Measurements from ENCODE around the gene ERC2.

The ERC2 gene

DNA sequence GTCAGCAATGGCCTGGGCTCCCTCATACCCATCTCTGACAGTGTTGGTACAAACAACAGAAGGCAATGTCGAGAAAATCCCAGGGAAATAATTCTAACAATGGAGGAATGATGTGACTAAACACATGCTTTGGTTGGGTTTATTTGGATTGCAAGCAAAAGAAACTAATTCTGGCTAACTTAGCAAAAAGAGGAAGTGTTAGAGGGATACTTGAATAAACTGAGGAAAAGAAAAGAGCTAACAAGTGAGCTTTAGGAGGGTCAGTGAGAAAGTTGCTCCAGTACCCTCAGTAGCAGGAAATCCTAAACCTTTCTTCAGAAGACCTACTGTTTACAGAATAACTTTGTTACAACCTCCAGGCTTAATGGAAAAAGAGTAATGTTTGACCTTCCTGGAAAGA is 716.5 kb downstream of the ERC2 start:
- 100% methylated on average over 1 of the region's 1 CpG for WGBS, 2 experiments (ENCODE audit: insufficient coverage in 2 of 2)
- no peak overlapping the region for H3K27ac ChIP-seq (ENCODE audit: low read depth, low read length, severe bottlenecking)
- no peak overlapping the region for H3K4me3 ChIP-seq (ENCODE audit: extremely low read depth, insufficient read depth, low read length, poor library complexity, severe bottlenecking)
- H3K36me3 ChIP-seq (ENCODE audit: control insufficient read depth, insufficient read depth, low read length), result no peaks in the 10 kb centered on the region
- no peaks in the 10 kb centered on the region for H3K4me1 ChIP-seq (ENCODE audit: control insufficient read depth, insufficient read depth, low read length, poor library complexity, severe bottlenecking)
- H3K9me3 ChIP-seq (ENCODE audit: control insufficient read depth, low read length), result no peaks in the 10 kb centered on the region

DNA sequence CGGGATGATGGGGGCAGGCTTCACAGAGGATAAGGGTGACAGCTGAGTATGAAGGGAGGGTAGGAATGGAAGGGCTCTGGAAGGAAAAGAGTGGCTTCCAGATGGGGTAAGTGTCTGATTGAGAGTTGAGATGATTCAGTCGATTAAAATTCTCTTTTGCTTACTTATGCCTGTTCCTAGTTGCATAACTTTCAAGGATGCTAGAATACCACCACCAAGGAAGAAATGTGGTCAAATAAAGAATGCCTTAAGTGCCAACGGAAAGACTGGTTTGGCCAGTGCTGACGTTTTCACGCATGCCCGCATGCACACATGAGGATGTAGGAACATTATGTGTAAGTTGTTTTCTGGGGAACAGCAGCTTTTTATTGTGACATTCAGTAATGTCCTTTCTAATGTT is 717.7 kb downstream of the ERC2 start:
- H3K9me3 ChIP-seq (ENCODE audit: control insufficient read depth, low read length), result no peaks in the 10 kb centered on the region
- no peak overlapping the region for H3K27ac ChIP-seq (ENCODE audit: low read depth, low read length, severe bottlenecking)
- no peak overlapping the region for H3K4me3 ChIP-seq (ENCODE audit: extremely low read depth, insufficient read depth, low read length, poor library complexity, severe bottlenecking)
- H3K36me3 ChIP-seq (ENCODE audit: control insufficient read depth, insufficient read depth, low read length), result no peaks in the 10 kb centered on the region
- 88 to 92% methylated on average over 5 of the region's 6 CpGs for WGBS, 2 experiments (ENCODE audit: insufficient coverage in 2 of 2)
- no peaks in the 10 kb centered on the region for H3K4me1 ChIP-seq (ENCODE audit: control insufficient read depth, insufficient read depth, low read length, poor library complexity, severe bottlenecking)

DNA sequence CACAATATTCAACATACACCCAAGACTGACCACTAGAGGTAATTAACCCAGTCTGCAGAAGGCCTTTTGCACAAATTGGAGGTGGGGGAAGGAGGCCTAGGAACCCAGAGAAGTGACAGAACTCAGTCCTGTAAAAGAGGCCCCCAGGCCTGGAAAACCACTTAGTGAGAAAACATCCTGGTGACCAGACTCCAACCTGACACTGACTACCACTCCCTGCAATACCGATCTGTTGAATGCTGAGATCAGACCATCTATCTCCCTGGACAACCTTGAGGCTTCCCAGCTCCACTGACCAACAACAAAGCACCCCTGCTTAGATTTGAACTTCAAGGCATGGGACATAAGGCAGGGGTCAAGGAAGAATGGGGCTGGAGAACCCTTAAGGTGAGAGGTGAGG is 719.2 kb downstream of the ERC2 start:
- WGBS, 2 experiments (ENCODE audit: insufficient coverage in 2 of 2), result 100% methylated on average over 1 of the region's 1 CpG; no CpG with 5 or more reads in 1 of the 2 experiments

DNA sequence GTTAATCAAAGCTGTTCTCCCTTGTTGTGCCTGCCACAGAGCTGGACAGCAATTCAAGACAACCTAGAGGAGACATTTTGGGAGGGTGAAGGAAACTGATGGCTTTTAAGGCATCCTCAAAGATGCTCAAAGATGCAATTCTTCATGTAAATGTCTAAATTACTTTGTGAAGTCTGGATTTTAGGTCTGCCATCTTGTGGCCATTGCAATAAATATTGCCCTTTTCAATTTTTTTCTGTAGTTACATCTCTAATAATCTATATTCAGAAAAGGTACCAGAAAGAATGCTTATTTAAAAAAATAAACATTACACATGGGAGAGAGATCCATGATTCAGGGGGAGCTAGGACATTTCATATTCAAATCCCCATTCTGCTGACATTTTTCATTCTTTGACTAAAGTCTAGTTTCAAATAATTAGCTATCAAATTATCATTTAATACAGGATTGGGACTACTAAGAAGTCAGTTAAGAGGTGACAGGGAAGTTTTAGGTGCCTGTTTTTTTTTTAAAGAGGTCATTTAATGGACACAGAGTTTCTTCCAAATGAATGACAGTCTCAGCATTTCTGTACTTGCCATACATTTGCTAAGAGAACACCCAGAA is 721.4 kb downstream of the ERC2 start:
- H3K36me3 ChIP-seq (ENCODE audit: control insufficient read depth, insufficient read depth, low read length), result no peaks in the 10 kb centered on the region
- H3K4me3 ChIP-seq (ENCODE audit: extremely low read depth, insufficient read depth, low read length, poor library complexity, severe bottlenecking), result no peak overlapping the region
- H3K9me3 ChIP-seq (ENCODE audit: control insufficient read depth, low read length), result no peaks in the 10 kb centered on the region

More for the DNA sequence above, 719.2 kb downstream of the ERC2 start:
- no peaks in the 10 kb centered on the region for H3K36me3 ChIP-seq (ENCODE audit: control insufficient read depth, insufficient read depth, low read length)
- H3K4me3 ChIP-seq (ENCODE audit: extremely low read depth, insufficient read depth, low read length, poor library complexity, severe bottlenecking), result no peak overlapping the region
- H3K27ac ChIP-seq (ENCODE audit: low read depth, low read length, severe bottlenecking), result no peak overlapping the region
- H3K4me1 ChIP-seq (ENCODE audit: control insufficient read depth, insufficient read depth, low read length, poor library complexity, severe bottlenecking), result no peaks in the 10 kb centered on the region
- H3K9me3 ChIP-seq (ENCODE audit: control insufficient read depth, low read length), result no peaks in the 10 kb centered on the region

GRCh38 chr3:55742832-55743136 is 725.5 kb downstream of the ERC2 start:
- Histone ChIP-seq H3K36me3 (ENCODE audit: control insufficient read depth, insufficient read depth, low read length) (no peaks in the 10 kb centered on the region), H3K4me3 (ENCODE audit: extremely low read depth, insufficient read depth, low read length, poor library complexity, severe bottlenecking) (no peak overlapping the region), H3K4me1 (ENCODE audit: control insufficient read depth, insufficient read depth, low read length, poor library complexity, severe bottlenecking) (no peaks in the 10 kb centered on the region), H3K9me3 (ENCODE audit: control insufficient read depth, low read length) (no peaks in the 10 kb centered on the region), H3K27ac (ENCODE audit: low read depth, low read length, severe bottlenecking) (no peak overlapping the region)
- WGBS, 2 experiments (ENCODE audit: insufficient coverage in 2 of 2), result 89 to 94% methylated on average over 2 of the region's 2 CpGs

More for the DNA sequence above, 721.4 kb downstream of the ERC2 start:
- Histone ChIP-seq H3K4me1 (ENCODE audit: control insufficient read depth, insufficient read depth, low read length, poor library complexity, severe bottlenecking) (no peaks in the 10 kb centered on the region), H3K27ac (ENCODE audit: low read depth, low read length, severe bottlenecking) (no peak overlapping the region)

DNA sequence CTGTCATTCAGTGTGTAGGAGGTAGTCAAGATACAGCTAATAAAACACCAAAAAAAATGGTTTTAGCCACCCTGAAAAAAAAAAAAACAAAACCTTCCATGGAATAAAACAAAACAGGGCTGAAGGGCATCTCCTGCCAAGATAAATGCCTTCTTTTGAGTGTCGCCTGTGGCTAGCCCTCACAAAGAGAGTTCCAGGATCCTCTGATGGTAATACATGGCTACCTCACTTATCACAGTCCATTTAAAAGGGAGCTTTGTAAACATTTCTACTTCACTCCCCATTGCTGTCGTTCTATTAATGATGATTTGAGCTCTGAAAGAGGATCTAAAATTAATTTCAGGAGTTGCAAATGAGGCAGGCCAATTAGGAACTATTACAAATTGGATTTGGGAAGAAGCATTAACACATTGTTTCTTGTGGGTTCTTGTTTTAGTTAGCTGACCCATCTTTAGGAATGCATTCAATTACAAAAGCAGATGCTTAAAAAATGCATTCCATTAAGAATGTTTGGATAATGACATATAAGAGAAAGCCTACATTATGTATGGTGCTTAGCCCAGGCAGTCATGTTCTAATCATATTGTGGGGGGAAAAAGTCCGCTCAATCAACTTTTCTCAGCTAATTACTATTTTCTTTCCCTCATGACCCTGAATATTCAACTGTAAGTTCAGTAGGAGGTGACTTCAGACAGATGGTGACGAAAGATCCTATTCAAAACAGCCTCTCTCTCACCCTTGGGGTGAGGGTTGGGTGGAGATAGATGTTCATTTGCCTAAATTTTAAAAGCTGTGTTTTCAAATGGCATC is 726.0 kb downstream of the ERC2 start:
- Histone ChIP-seq H3K9me3 (ENCODE audit: control insufficient read depth, low read length) (no peaks in the 10 kb centered on the region), H3K36me3 (ENCODE audit: control insufficient read depth, insufficient read depth, low read length) (no peaks in the 10 kb centered on the region)
- WGBS, 2 experiments (ENCODE audit: insufficient coverage in 2 of 2), result 50 to 100% methylated on average over 1 of the region's 4 CpGs

DNA sequence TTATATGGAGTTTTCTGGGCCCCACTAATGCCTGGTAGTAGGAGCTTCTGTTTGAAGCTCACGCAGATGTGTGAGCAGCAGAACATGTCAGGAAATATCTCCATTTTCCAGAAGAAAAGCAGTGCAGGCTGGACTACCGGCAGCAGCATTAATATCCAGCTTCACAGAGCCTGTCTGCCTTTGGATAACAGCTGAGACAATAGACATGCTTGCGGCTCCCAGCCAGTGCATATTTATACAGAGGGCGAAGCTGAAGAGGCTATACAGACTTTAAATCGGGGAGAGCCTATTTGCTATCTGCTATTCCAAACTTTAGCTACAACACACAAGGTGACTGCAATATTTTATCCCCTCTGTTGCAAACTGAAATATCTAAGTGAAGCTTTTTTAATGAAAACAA is 731.1 kb downstream of the ERC2 start:
- no peaks in the 10 kb centered on the region for H3K4me1 ChIP-seq (ENCODE audit: control insufficient read depth, insufficient read depth, low read length, poor library complexity, severe bottlenecking)
- no peak overlapping the region for H3K27ac ChIP-seq (ENCODE audit: low read depth, low read length, severe bottlenecking)
- no peaks in the 10 kb centered on the region for H3K36me3 ChIP-seq (ENCODE audit: control insufficient read depth, insufficient read depth, low read length)
- H3K9me3 ChIP-seq (ENCODE audit: control insufficient read depth, low read length), result no peaks in the 10 kb centered on the region
- H3K4me3 ChIP-seq (ENCODE audit: extremely low read depth, insufficient read depth, low read length, poor library complexity, severe bottlenecking), result no peak overlapping the region
- 85 to 87% methylated on average over 2 to 4 of the region's 5 CpGs for WGBS, 2 experiments (ENCODE audit: insufficient coverage in 2 of 2)

More for the DNA sequence above, 726.0 kb downstream of the ERC2 start:
- Histone ChIP-seq H3K4me3 (ENCODE audit: extremely low read depth, insufficient read depth, low read length, poor library complexity, severe bottlenecking) (no peak overlapping the region), H3K4me1 (ENCODE audit: control insufficient read depth, insufficient read depth, low read length, poor library complexity, severe bottlenecking) (no peaks in the 10 kb centered on the region), H3K27ac (ENCODE audit: low read depth, low read length, severe bottlenecking) (no peak overlapping the region)

GRCh38 chr3:55735976-55736375 is 732.3 kb downstream of the ERC2 start:
- Histone ChIP-seq H3K4me3 (ENCODE audit: extremely low read depth, insufficient read depth, low read length, poor library complexity, severe bottlenecking) (no peak overlapping the region), H3K27ac (ENCODE audit: low read depth, low read length, severe bottlenecking) (no peak overlapping the region), H3K36me3 (ENCODE audit: control insufficient read depth, insufficient read depth, low read length) (no peaks in the 10 kb centered on the region), H3K9me3 (ENCODE audit: control insufficient read depth, low read length) (no peaks in the 10 kb centered on the region), H3K4me1 (ENCODE audit: control insufficient read depth, insufficient read depth, low read length, poor library complexity, severe bottlenecking) (no peaks in the 10 kb centered on the region)
- 87 to 91% methylated on average over 3 of the region's 3 CpGs for whole genome bisulfite sequencing, 2 experiments (ENCODE audit: insufficient coverage in 2 of 2)

GRCh38 chr3:55731741-55732140 is 736.5 kb downstream of the ERC2 start:
- Histone ChIP-seq H3K4me3 (ENCODE audit: extremely low read depth, insufficient read depth, low read length, poor library complexity, severe bottlenecking) (no peak overlapping the region), H3K9me3 (ENCODE audit: control insufficient read depth, low read length) (no peaks in the 10 kb centered on the region), H3K4me1 (ENCODE audit: control insufficient read depth, insufficient read depth, low read length, poor library complexity, severe bottlenecking) (no peaks in the 10 kb centered on the region), H3K27ac (ENCODE audit: low read depth, low read length, severe bottlenecking) (no peak overlapping the region), H3K36me3 (ENCODE audit: control insufficient read depth, insufficient read depth, low read length) (no peaks in the 10 kb centered on the region)
- 40 to 100% methylated on average over 1 of the region's 3 CpGs for WGBS, 2 experiments (ENCODE audit: insufficient coverage in 2 of 2)

DNA sequence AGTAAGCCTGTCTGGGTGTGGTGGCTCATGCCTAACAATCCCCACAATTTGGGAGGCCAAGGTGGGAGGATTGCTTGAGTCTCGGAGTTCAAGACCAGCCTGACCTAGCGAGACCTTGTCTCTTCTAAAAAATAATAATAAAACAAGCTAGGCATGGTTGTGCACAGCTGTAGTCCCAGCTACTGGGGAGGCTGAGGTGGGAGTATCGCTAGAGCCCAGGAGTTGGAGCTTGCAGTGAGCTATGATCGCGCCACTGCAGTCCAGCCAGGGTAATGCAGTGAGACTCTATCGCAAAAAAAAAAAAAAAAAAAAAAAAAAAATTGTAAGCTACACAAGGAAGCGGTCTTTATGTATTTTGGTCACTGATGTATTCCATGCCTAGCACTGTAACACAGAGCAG is 738.7 kb downstream of the ERC2 start:
- Histone ChIP-seq H3K4me3 (ENCODE audit: extremely low read depth, insufficient read depth, low read length, poor library complexity, severe bottlenecking) (no peak overlapping the region), H3K36me3 (ENCODE audit: control insufficient read depth, insufficient read depth, low read length) (no peaks in the 10 kb centered on the region), H3K9me3 (ENCODE audit: control insufficient read depth, low read length) (no peaks in the 10 kb centered on the region), H3K27ac (ENCODE audit: low read depth, low read length, severe bottlenecking) (no peak overlapping the region), H3K4me1 (ENCODE audit: control insufficient read depth, insufficient read depth, low read length, poor library complexity, severe bottlenecking) (no peaks in the 10 kb centered on the region)
- WGBS, 2 experiments (ENCODE audit: insufficient coverage in 2 of 2), result 100% methylated on average over 1 of the region's 7 CpGs

GRCh38 chr3:55728461-55729100 is 739.7 kb downstream of the ERC2 start:
- peaks cover 8% of the 10 kb centered on the region for H3K4me1 ChIP-seq (ENCODE audit: control insufficient read depth, insufficient read depth, low read length, poor library complexity, severe bottlenecking)
- no peak overlapping the region for H3K4me3 ChIP-seq (ENCODE audit: extremely low read depth, insufficient read depth, low read length, poor library complexity, severe bottlenecking)
- H3K9me3 ChIP-seq (ENCODE audit: control insufficient read depth, low read length), result no peaks in the 10 kb centered on the region
- no peak overlapping the region for H3K27ac ChIP-seq (ENCODE audit: low read depth, low read length, severe bottlenecking)
- WGBS, 2 experiments (ENCODE audit: insufficient coverage in 2 of 2), result 97 to 100% methylated on average over 3 to 5 of the region's 5 CpGs
- H3K36me3 ChIP-seq (ENCODE audit: control insufficient read depth, insufficient read depth, low read length), result no peaks in the 10 kb centered on the region
